CD4-positive, alpha-beta memory T cell (primary cell): ENCODE results near the gene TNIK. TPM values are rescaled to one million over a fixed set of nuclear protein-coding genes. Genes with fewer than 3 reads are reported as not detected.

Experiments used
- CTCF ChIA-PET: fragments of 350-600 bp; sonication (Branson Sonifier 250); formaldehyde crosslinking; loops from one replicate; lab custom pipeline; 2021; ENCODE audit warnings: inconsistent platforms; ENCODE audit not compliant: partially characterized antibody; lab: Charles Lee
- POLR2A ChIA-PET: fragments of 350-600 bp; sonication (Branson Sonifier 250); formaldehyde crosslinking; loops from one replicate; lab custom pipeline; 2021; ENCODE audit not compliant: partially characterized antibody; lab: Charles Lee
- DNase-seq, 5 donors: peaks; one replicate each; pipeline versions ENCODE4 v3.0.0 to v3.0.0-alpha.2; 2020 to 2022; ENCODE audit warnings: mixed read lengths in 1 of 5
- H3K27ac ChIP-seq: one replicate; pipeline ENCODE4 v1.7.0; 2013; ENCODE audit warnings: low read depth, low read length
- H3K27me3 ChIP-seq: 2 replicates; pipeline ENCODE4 v1.7.0; 2013; ENCODE audit warnings: mild to moderate bottlenecking, low read length, moderate library complexity; ENCODE audit not compliant: insufficient read depth
- H3K36me3 ChIP-seq: 2 replicates; pipeline ENCODE4 v1.7.0; 2013; ENCODE audit warnings: mild to moderate bottlenecking, low read length, moderate library complexity; ENCODE audit not compliant: insufficient read depth
- H3K4me1 ChIP-seq: 2 replicates; pipeline ENCODE4 v1.7.0; 2013; ENCODE audit warnings: mild to moderate bottlenecking, low read length, moderate library complexity; ENCODE audit not compliant: insufficient read depth
- H3K4me3 ChIP-seq, 2 donors: one replicate each; pipeline ENCODE4 v1.7.0; 2013; ENCODE audit warnings: low read length in 2 of 2, mild to moderate bottlenecking in 1 of 2
- H3K9me3 ChIP-seq, 2 donors: one replicate each; pipeline ENCODE4 v1.7.0; 2013; ENCODE audit warnings: low read length in 2 of 2, control low read depth in 1 of 2; ENCODE audit not compliant: control insufficient read depth in 1 of 2
- H3K27ac Mint-ChIP-seq, 7 donors: one replicate each; pipeline ENCODE4 v1.8.0; 2020 to 2021; ENCODE audit warnings: mixed read lengths in 7 of 7, mild to moderate bottlenecking in 6 of 7, inconsistent platforms in 3 of 7, moderate library complexity in 3 of 7
- H3K27me3 Mint-ChIP-seq, 2 donors: one replicate each; pipeline ENCODE4 v1.8.0; 2020 to 2021; ENCODE audit warnings: mixed read lengths in 2 of 2
- H3K36me3 Mint-ChIP-seq, 2 donors: one replicate each; pipeline ENCODE4 v1.8.0; 2020 to 2021; ENCODE audit warnings: mixed read lengths in 2 of 2, inconsistent platforms in 1 of 2, mild to moderate bottlenecking in 1 of 2
- H3K4me1 Mint-ChIP-seq, 4 donors: one replicate each; pipeline ENCODE4 v1.8.0; 2020 to 2021; ENCODE audit warnings: mixed read lengths in 4 of 4, mild to moderate bottlenecking in 1 of 4
- H3K4me3 Mint-ChIP-seq, 8 donors: one replicate each; pipeline ENCODE4 v1.8.0; 2020 to 2021; ENCODE audit warnings: mixed read lengths in 8 of 8, mild to moderate bottlenecking in 7 of 8, moderate library complexity in 6 of 8, inconsistent platforms in 3 of 8
- H3K9me3 Mint-ChIP-seq, 8 donors: one replicate each; pipeline ENCODE4 v1.8.0; 2020 to 2021; ENCODE audit warnings: mixed read lengths in 8 of 8, mild to moderate bottlenecking in 5 of 8, inconsistent platforms in 3 of 8, moderate library complexity in 1 of 8
- intact Hi-C: fragments of 100-400 bp; cut with micrococcal nuclease; formaldehyde crosslinking; loops from one replicate; pipeline ENCODE4 v1.15.1; 2023
- polyA plus RNA-seq, 2 donors: library from polyadenylated mRNA; unstranded; fragments of 300-500 nt; fragmentation: Illumina TruSeq; gene quantifications; one replicate each; pipeline ENCODE4 v1.2.3, GENCODE V29; 2021
- total RNA-seq, 2 experiments: library from RNA; stranded (reverse); gene quantifications; one replicate each; pipeline ENCODE4 v1.2.3, GENCODE V29; 2021

The TNIK gene
- total and polyA plus RNA-seq, 4 experiments from 2014 or later = 14.6 to 93.5 (median 58.1) TPM

GRCh38 chr3:171283183-171283847 lies 176.9 kb downstream of the TNIK start:
- peaks cover 0 to 11% of the 10 kb centered on the region in 2 donors for H3K36me3 Mint-ChIP-seq
- H3K9me3 Mint-ChIP-seq = no peaks in the 10 kb centered on the region
- Histone ChIP-seq H3K27ac (no peak overlapping the region), H3K9me3 (no peaks in the 10 kb centered on the region), H3K27me3 (no peaks in the 10 kb centered on the region), H3K4me1 (peaks cover 77% of the 10 kb centered on the region), H3K36me3 (no peaks in the 10 kb centered on the region), H3K4me3 (no peak overlapping the region)
- H3K27me3 Mint-ChIP-seq = no peaks in the 10 kb centered on the region
- H3K4me1 Mint-ChIP-seq = peaks cover 46 to 79% (median 58%) of the 10 kb centered on the region in 4 donors
- CTCF ChIA-PET = no interaction called here
- peak overlapping the region in 2 of 7 donors; percentile 18 to 41 for H3K27ac Mint-ChIP-seq
- intact Hi-C loops = no loop called here
- H3K4me3 Mint-ChIP-seq = no peak overlapping the region
- POLR2A ChIA-PET = no interaction called here
- no peak for DNase-seq

- Mint-ChIP-seq H3K4me1 (peaks cover 47 to 83% (median 60%) of the 10 kb centered on the region in 4 donors), H3K9me3 (no peaks in the 10 kb centered on the region), H3K27ac (peak overlapping the region in 1 of 7 donors; percentile 26), H3K27me3 (no peaks in the 10 kb centered on the region), H3K4me3 (peak overlapping the region in 1 of 8 donors; percentile 44), H3K36me3 (peaks cover 0 to 11% of the 10 kb centered on the region in 2 donors)
- POLR2A ChIA-PET = interaction anchor here (0.6 kb wide), 1 partner anchor 17 kb away, joined by 3 read pairs; no protein-coding TSS in a partner anchor
- Histone ChIP-seq H3K27me3 (no peaks in the 10 kb centered on the region), H3K36me3 (no peaks in the 10 kb centered on the region), H3K4me1 (peaks cover 81% of the 10 kb centered on the region), H3K9me3 (no peaks in the 10 kb centered on the region), H3K27ac (no peak overlapping the region), H3K4me3 (no peak overlapping the region)
- DNase-seq = no peak
- intact Hi-C loops = no loop called here
- CTCF ChIA-PET = no interaction called here
Measured at GRCh38 chr3:171282041-171282440, 178.2 kb downstream of the TNIK start.

- peaks cover 0 to 11% of the 10 kb centered on the region in 2 donors for H3K36me3 Mint-ChIP-seq
- POLR2A ChIA-PET = interaction anchor here (0.6 to 2.4 kb wide), 5 partner anchors 17 to 180 kb away, joined by 3 to 7 read pairs (median 4); partner anchors contain the start of gene TNIK
- Histone ChIP-seq H3K4me3 (no peak overlapping the region), H3K4me1 (peaks cover 75% of the 10 kb centered on the region), H3K27ac (no peak overlapping the region), H3K27me3 (no peaks in the 10 kb centered on the region), H3K36me3 (no peaks in the 10 kb centered on the region), H3K9me3 (no peaks in the 10 kb centered on the region)
- no peaks in the 10 kb centered on the region for H3K9me3 Mint-ChIP-seq
- H3K27ac Mint-ChIP-seq = peak overlapping the region in 1 of 7 donors; percentile 16
- intact Hi-C loops = no loop called here
- peak overlapping the region in 2 of 8 donors; percentile 15 to 22 for H3K4me3 Mint-ChIP-seq
- H3K4me1 Mint-ChIP-seq = peaks cover 41 to 81% (median 54%) of the 10 kb centered on the region in 4 donors
- no peak for DNase-seq
- CTCF ChIA-PET = interaction anchor here (1.0 to 1.4 kb wide), 2 partner anchors 48 to 94 kb away, joined by 3 read pairs; no protein-coding TSS in a partner anchor
- no peaks in the 10 kb centered on the region for H3K27me3 Mint-ChIP-seq
Measured at GRCh38 chr3:171281256-171281992, 178.8 kb downstream of the TNIK start.

- H3K27me3 Mint-ChIP-seq = no peaks in the 10 kb centered on the region
- POLR2A ChIA-PET = interaction anchor here (1.5 to 2.4 kb wide), 2 partner anchors 31 to 181 kb away, joined by 3 to 7 read pairs; partner anchors contain the start of gene TNIK
- Histone ChIP-seq H3K27ac (no peak overlapping the region), H3K4me1 (peaks cover 64% of the 10 kb centered on the region), H3K27me3 (no peaks in the 10 kb centered on the region), H3K9me3 (no peaks in the 10 kb centered on the region), H3K4me3 (no peak overlapping the region), H3K36me3 (no peaks in the 10 kb centered on the region)
- intact Hi-C loops = loop anchor here (2.0 kb wide), 1 partner anchor 13 kb away; no protein-coding TSS in a partner anchor
- peak overlapping the region in 1 of 7 donors; percentile 68 for H3K27ac Mint-ChIP-seq
- no peaks in the 10 kb centered on the region for H3K9me3 Mint-ChIP-seq
- CTCF ChIA-PET = interaction anchor here (1.1 to 2.0 kb wide), 3 partner anchors 9 to 12 kb away, joined by 3 to 10 read pairs (median 3); no protein-coding TSS in a partner anchor
- peak overlapping the region in 1 of 8 donors; percentile 17 for H3K4me3 Mint-ChIP-seq
- H3K4me1 Mint-ChIP-seq = peaks cover 34 to 70% (median 48%) of the 10 kb centered on the region in 4 donors
- H3K36me3 Mint-ChIP-seq = peaks cover 3 to 19% of the 10 kb centered on the region in 2 donors
- no peak for DNase-seq
Measured at GRCh38 chr3:171279972-171280371, 180.2 kb downstream of the TNIK start.

GRCh38 chr3:171278299-171278590 lies 182.0 kb downstream of the TNIK start:
- Mint-ChIP-seq H3K27ac (no peak overlapping the region), H3K36me3 (peaks cover 7 to 14% of the 10 kb centered on the region in 2 donors), H3K27me3 (no peaks in the 10 kb centered on the region), H3K4me3 (no peak overlapping the region), H3K9me3 (no peaks in the 10 kb centered on the region), H3K4me1 (peaks cover 38 to 72% (median 53%) of the 10 kb centered on the region in 4 donors)
- CTCF ChIA-PET = interaction anchor here (0.8 to 1.6 kb wide), 3 partner anchors 23 to 288 kb away, joined by 3 to 4 read pairs (median 3); no protein-coding TSS in a partner anchor
- no peak for DNase-seq
- intact Hi-C loops = loop anchor here (2.0 kb wide), 1 partner anchor 15 kb away; no protein-coding TSS in a partner anchor
- no peaks in the 10 kb centered on the region for H3K27me3 ChIP-seq
- H3K27ac ChIP-seq = no peak overlapping the region
- H3K9me3 ChIP-seq = no peaks in the 10 kb centered on the region
- no peaks in the 10 kb centered on the region for H3K36me3 ChIP-seq
- no peak overlapping the region for H3K4me3 ChIP-seq
- H3K4me1 ChIP-seq = peaks cover 64% of the 10 kb centered on the region
- POLR2A ChIA-PET = interaction anchor here (0.6 kb wide), 1 partner anchor 1170 kb away, joined by 3 read pairs; no protein-coding TSS in a partner anchor

- H3K27me3 Mint-ChIP-seq = no peaks in the 10 kb centered on the region
- Histone ChIP-seq H3K27me3 (no peaks in the 10 kb centered on the region), H3K4me3 (no peak overlapping the region), H3K9me3 (no peaks in the 10 kb centered on the region), H3K4me1 (peaks cover 61% of the 10 kb centered on the region), H3K27ac (no peak overlapping the region), H3K36me3 (no peaks in the 10 kb centered on the region)
- ChIA-PET CTCF (interaction anchor here (0.8 to 1.6 kb wide), 3 partner anchors 23 to 289 kb away, joined by 3 to 4 read pairs (median 3); no protein-coding TSS in a partner anchor), POLR2A (interaction anchor here (0.6 to 1.4 kb wide), 2 partner anchors 9 to 1169 kb away, joined by 3 to 4 read pairs; no protein-coding TSS in a partner anchor)
- intact Hi-C loops = loop anchor here (2.0 kb wide), 1 partner anchor 15 kb away; no protein-coding TSS in a partner anchor
- no peak for DNase-seq
- peaks cover 38 to 73% (median 56%) of the 10 kb centered on the region in 4 donors for H3K4me1 Mint-ChIP-seq
- H3K36me3 Mint-ChIP-seq = peaks cover 7 to 14% of the 10 kb centered on the region in 2 donors
- H3K27ac Mint-ChIP-seq = peak overlapping the region in 3 of 7 donors; percentile 3 to 48 (median 23)
- no peak overlapping the region for H3K4me3 Mint-ChIP-seq
- H3K9me3 Mint-ChIP-seq = no peaks in the 10 kb centered on the region
Measured at GRCh38 chr3:171277456-171278298, 182.5 kb downstream of the TNIK start.
